ENCODE data around the gene ADAMTS12. TPM values are rescaled to one million over a fixed set of nuclear protein-coding genes. Genes with fewer than 3 reads are reported as not detected.

ADAMTS12 gene
- total RNA-seq, 4 donors from 2014 or later, result 2.3 to 6.0 (median 4.2) TPM

GRCh38 chr5:33763435-33763834 is 128.4 kb downstream of the ADAMTS12 start:
- 94% methylated on average over 2 of the region's 2 CpGs for WGBS
- Histone ChIP-seq H3K36me3 (no peaks in the 10 kb centered on the region), H3K27ac (replicated peaks in 1 of 4) (no peak overlapping the region), H3K4me1 (peaks cover 0 to 4% (median 2%) of the 10 kb centered on the region in 4 donors), H3K9me3 (no peaks in the 10 kb centered on the region), H3K4me3 (no peak overlapping the region), H3K27me3 (no peaks in the 10 kb centered on the region)
- intact Hi-C loops (cut with DNase I), result no loop called here
- no peak for DNase-seq (ENCODE audit: extremely low spot score)
- TF ChIP-seq EP300 (IDR thresholded peaks at IDR 0.05) (no peak), POLR2A (IDR thresholded peaks at IDR 0.05; ENCODE audit: low read depth) (no peak), POLR2AphosphoS5 (IDR thresholded peaks at IDR 0.05) (no peak)
- TF ChIP-seq, protein P1, sequence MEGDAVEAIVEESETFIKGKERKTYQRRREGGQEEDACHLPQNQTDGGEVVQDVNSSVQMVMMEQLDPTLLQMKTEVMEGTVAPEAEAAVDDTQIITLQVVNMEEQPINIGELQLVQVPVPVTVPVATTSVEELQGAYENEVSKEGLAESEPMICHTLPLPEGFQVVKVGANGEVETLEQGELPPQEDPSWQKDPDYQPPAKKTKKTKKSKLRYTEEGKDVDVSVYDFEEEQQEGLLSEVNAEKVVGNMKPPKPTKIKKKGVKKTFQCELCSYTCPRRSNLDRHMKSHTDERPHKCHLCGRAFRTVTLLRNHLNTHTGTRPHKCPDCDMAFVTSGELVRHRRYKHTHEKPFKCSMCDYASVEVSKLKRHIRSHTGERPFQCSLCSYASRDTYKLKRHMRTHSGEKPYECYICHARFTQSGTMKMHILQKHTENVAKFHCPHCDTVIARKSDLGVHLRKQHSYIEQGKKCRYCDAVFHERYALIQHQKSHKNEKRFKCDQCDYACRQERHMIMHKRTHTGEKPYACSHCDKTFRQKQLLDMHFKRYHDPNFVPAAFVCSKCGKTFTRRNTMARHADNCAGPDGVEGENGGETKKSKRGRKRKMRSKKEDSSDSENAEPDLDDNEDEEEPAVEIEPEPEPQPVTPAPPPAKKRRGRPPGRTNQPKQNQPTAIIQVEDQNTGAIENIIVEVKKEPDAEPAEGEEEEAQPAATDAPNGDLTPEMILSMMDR (IDR thresholded peaks at IDR 0.05), result no peak

DNA sequence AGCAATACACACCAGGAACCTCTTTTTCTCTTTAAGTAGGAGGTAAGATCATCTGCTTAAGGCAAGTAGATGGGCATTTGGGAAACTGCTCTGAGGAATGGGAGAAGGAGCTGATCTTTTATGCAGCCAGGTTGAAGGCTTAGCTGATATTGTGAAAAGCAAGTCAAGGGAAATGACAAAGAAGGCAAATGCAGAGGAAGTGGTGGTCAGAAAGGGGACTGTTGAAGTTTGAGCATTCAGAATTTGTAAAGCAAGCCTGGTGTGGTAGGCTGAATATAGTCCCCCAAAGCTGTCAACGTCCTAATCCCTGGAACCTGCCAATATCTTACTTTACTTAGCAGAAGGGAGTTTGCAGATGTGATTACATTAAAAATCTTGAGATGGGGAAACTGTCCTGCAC is 128.9 kb downstream of the ADAMTS12 start:
- DNase-seq (ENCODE audit: extremely low spot score), result no peak
- H3K9me3 ChIP-seq, result no peaks in the 10 kb centered on the region
- TF ChIP-seq EP300 (IDR thresholded peaks at IDR 0.05), result no peak
- no peak for TF ChIP-seq POLR2A (IDR thresholded peaks at IDR 0.05; ENCODE audit: low read depth)
- TF ChIP-seq, protein P1 (IDR thresholded peaks at IDR 0.05), result no peak
- no peak for TF ChIP-seq POLR2AphosphoS5 (IDR thresholded peaks at IDR 0.05)
- no peak overlapping the region for H3K27ac ChIP-seq (replicated peaks in 1 of 4)
- intact Hi-C loops (cut with DNase I), result no loop called here
- 48% methylated on average over 1 of the region's 1 CpG for WGBS
- H3K36me3 ChIP-seq, result no peaks in the 10 kb centered on the region
- no peak overlapping the region for H3K4me3 ChIP-seq
- H3K4me1 ChIP-seq, result peaks cover 0 to 1% (median under 1%) of the 10 kb centered on the region in 4 donors
- no peaks in the 10 kb centered on the region for H3K27me3 ChIP-seq

DNA sequence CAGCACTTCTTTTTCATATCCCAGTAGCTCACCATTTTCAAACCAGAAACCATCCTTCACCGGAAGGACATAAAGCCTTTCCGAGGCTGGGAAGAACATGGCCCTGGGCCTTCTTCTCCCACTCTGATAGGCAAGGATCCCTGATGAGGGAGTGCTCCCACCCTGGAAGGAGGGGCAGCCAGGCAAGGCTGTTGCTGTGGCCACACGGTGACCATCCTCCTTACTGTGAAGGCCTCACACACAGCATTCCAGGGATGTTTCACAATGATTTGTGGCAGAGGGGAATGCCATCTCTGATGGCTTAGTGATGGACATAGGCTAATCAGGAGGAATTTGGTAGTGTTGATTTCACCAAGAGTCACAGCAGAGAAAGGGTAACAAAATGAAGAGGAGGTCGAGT is 130.7 kb downstream of the ADAMTS12 start:
- no peak for DNase-seq (ENCODE audit: extremely low spot score)
- 78% methylated on average over 4 of the region's 4 CpGs for WGBS
- TF ChIP-seq POLR2A (IDR thresholded peaks at IDR 0.05; ENCODE audit: low read depth) (no peak), POLR2AphosphoS5 (IDR thresholded peaks at IDR 0.05) (no peak), EP300 (IDR thresholded peaks at IDR 0.05) (no peak)
- TF ChIP-seq, protein P1 (IDR thresholded peaks at IDR 0.05), result no peak
- H3K4me3 ChIP-seq, result no peak overlapping the region
- no peaks in the 10 kb centered on the region for H3K9me3 ChIP-seq
- H3K27me3 ChIP-seq, result no peaks in the 10 kb centered on the region
- no peak overlapping the region for H3K27ac ChIP-seq (replicated peaks in 1 of 4)
- no peaks in the 10 kb centered on the region for H3K4me1 ChIP-seq
- no peaks in the 10 kb centered on the region for H3K36me3 ChIP-seq
- intact Hi-C loops (cut with DNase I), result no loop called here

DNA sequence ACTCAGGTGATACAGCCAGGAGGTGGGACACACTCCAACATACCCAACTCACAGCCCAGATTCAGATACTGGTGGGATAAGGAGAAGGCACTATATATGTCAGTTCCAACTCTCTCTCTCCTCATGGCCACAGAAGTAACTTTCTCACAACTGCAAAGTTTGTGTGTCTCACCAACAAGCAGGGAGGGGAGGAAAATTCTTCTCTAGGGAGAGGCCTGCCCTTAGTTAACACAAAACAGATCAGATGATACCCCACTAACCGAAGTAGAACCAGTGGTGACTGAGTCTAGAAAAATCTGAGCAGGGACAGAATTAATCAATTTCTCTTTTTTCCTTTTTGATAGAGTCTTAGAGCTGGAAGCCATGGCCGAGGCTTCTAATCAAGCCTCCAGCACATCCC is 133.1 kb downstream of the ADAMTS12 start:
- 95% methylated on average over 2 of the region's 2 CpGs for WGBS
- TF ChIP-seq POLR2AphosphoS5 (IDR thresholded peaks at IDR 0.05), result no peak
- TF ChIP-seq POLR2A (IDR thresholded peaks at IDR 0.05; ENCODE audit: low read depth), result no peak
- no peak for TF ChIP-seq EP300 (IDR thresholded peaks at IDR 0.05)
- TF ChIP-seq, protein P1 (IDR thresholded peaks at IDR 0.05), result no peak
- Histone ChIP-seq H3K36me3 (no peaks in the 10 kb centered on the region), H3K9me3 (no peaks in the 10 kb centered on the region), H3K27ac (replicated peaks in 1 of 4) (no peak overlapping the region), H3K27me3 (no peaks in the 10 kb centered on the region), H3K4me1 (no peaks in the 10 kb centered on the region), H3K4me3 (no peak overlapping the region)
- intact Hi-C loops (cut with DNase I), result no loop called here
- no peak for DNase-seq (ENCODE audit: extremely low spot score)

DNA sequence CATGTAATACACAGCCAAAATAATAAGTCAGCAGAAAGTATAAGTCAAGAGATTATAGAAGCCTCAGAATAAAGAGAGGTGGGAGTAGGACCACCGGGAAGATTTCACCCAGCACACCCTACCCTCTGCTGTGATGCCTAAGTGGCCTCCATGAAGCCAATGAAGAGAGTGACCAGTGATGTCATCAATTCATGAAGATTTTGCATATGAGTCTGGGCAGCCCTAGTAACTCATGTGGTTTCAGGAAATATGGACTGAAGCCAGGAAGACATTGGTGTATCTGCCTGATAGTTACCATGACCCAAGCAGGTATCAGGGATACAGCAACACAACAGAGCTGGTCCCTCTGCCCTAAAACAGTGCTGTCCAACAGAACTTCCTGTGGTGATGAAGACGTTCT is 135.3 kb downstream of the ADAMTS12 start:
- no peaks in the 10 kb centered on the region for H3K36me3 ChIP-seq
- intact Hi-C loops (cut with DNase I), result no loop called here
- WGBS, result 77% methylated on average over 2 of the region's 2 CpGs
- no peak overlapping the region for H3K27ac ChIP-seq (replicated peaks in 1 of 4)
- no peaks in the 10 kb centered on the region for H3K4me1 ChIP-seq
- no peak overlapping the region for H3K4me3 ChIP-seq
- H3K27me3 ChIP-seq, result no peaks in the 10 kb centered on the region
- TF ChIP-seq EP300 (IDR thresholded peaks at IDR 0.05) (no peak), POLR2A (IDR thresholded peaks at IDR 0.05; ENCODE audit: low read depth) (no peak), POLR2AphosphoS5 (IDR thresholded peaks at IDR 0.05) (no peak)
- TF ChIP-seq, protein P1 (IDR thresholded peaks at IDR 0.05), result no peak
- no peak for DNase-seq (ENCODE audit: extremely low spot score)
- H3K9me3 ChIP-seq, result no peaks in the 10 kb centered on the region
